ENCODE results near the gene FOXJ3. TPM values are rescaled to one million over a fixed set of nuclear protein-coding genes. Genes with fewer than 3 reads are reported as not detected.

The FOXJ3 gene
- total RNA-seq, 1 donor from 2014 or later, result 76.4 TPM

DNA sequence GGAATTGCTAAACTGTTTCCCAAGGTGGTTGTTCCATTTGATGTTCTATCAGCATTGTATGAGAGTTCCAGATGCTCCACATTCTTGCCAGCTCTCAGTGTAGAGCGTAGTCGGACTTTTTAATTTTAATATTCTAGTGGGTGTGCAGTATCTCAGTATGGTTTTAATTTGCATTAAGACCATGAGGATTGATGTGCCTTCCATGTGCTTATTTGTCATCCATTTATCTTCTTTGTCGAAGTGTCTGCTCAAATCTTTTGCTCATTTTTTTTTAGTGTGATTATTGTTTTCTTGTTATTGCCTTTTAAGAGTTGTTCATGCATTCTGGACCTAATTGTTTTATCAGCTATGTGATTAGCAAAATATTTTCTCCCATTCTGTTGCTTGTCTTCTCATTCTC is 195.6 kb downstream of the FOXJ3 start:
- ATAC-seq (no peak), DNase-seq (ENCODE audit: low spot score) (no peak)
- intact Hi-C loops (cut with DNase I), result no loop called here

GRCh38 chr1:42138586-42138985 is 196.4 kb downstream of the FOXJ3 start:
- ATAC-seq, result no peak
- intact Hi-C loops (cut with DNase I), result no loop called here
- no peak for DNase-seq (ENCODE audit: low spot score)

GRCh38 chr1:42137766-42138165 is 197.3 kb downstream of the FOXJ3 start:
- ATAC-seq, result no peak
- no peak for DNase-seq (ENCODE audit: low spot score)

DNA sequence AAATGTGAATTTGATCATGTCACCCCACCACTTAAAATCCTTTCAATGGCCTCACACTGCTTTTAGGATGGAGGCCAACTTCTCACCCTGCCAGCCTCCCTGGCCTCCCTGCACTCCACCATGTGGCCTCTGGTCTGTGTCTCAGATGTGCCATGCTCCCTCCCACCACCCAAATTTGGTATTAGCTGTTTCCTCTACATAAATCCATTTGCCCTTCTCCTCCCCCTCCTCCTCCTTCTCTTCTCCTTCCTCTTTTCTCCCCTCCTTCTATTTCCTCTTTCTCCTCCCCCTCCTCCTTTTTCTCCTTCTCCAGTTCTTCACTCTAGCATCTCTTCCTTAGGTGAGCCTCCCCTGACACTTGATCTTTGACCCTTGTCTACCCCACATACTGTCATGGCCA is 198.6 kb downstream of the FOXJ3 start:
- DNase-seq (ENCODE audit: low spot score) (no peak), ATAC-seq (no peak)
- intact Hi-C loops (cut with DNase I), result no loop called here

More at GRCh38 chr1:42137766-42138165, 197.3 kb downstream of the FOXJ3 start:
- intact Hi-C loops (cut with DNase I), result no loop called here

- ATAC-seq (no peak), DNase-seq (ENCODE audit: low spot score) (no peak)
- intact Hi-C loops (cut with DNase I), result no loop called here
Observed at GRCh38 chr1:42135426-42135825, 199.6 kb downstream of the FOXJ3 start.

DNA sequence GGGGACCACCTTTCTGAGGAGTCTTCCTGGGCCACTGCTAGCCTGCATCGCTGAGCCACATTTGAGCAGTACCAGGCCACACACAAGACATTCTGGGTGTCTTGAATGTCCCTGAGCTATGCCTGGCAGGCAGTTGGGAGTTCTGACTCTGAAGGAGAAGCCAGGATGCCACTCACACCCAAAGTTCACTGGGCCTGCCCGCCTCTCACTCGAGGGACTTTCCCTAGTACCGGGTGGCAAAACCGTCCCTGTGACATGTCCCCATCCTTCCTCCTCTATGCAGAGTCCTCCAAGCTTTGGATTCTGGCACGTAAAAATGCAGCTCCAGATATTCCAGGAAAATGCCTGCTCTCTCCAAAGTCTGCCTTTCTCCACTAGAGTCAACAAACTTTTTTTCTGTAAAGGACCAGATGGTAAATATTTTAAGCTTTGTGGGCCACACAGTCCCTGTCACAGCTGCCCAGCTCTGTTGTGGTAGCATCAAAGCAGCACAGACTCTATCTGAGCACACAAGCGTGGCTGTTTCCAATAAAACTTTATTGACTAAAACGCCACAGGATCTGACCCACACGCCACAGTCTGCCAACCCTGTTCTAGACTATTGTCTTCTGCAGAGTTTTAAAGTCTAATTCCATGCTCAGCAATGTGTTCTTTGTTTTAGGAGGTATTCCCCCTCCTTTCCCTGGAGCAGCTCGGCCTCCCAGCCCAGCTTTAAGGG is 201.1 kb downstream of the FOXJ3 start:
- no peak for ATAC-seq
- DNase-seq (ENCODE audit: low spot score), result no peak
- intact Hi-C loops (cut with DNase I), result no loop called here

DNA sequence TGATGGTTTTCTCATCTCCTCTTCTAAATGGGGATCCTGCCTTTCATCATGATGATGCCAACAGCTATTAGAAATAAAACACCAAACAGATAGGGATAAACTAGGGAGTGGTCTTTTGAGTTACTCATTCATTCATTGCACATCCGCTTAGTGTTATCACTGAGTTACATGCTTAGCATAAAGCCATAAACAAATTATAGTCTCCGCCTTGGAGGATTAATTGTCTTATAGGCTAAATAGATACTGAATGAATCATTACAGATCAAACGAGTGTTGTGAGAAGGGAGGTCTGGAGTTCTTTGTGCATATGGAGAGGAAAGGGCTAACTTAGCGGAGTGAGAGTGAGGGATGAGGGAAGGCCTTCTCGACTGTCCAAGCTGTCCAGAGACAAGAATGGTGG is 201.6 kb downstream of the FOXJ3 start:
- no peak for ATAC-seq
- DNase-seq (ENCODE audit: low spot score), result no peak
- intact Hi-C loops (cut with DNase I), result no loop called here

- intact Hi-C loops (cut with DNase I), result no loop called here
- DNase-seq (ENCODE audit: low spot score) (no peak), ATAC-seq (no peak)
Observed at GRCh38 chr1:42130061-42130660, 204.9 kb downstream of the FOXJ3 start.

DNA sequence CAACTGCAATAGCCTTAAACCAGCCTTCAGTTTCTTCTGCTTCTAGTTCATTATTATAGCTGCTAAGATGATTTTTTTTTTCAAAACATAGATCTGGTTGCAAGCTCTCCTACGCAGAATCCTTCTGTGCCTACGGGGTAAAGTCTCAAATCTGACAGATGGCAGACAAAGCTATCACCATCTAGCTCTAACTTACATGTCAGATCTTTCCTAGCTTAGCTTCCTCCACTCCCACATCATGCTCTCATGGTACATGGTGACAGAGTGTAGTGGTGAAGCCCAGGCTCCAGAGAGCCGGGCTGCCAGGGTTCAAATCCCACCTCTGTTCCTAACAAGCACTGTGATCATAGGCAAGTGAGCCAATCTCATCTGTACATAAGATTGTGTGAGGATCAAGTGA is 206.1 kb downstream of the FOXJ3 start:
- intact Hi-C loops (cut with DNase I), result no loop called here
- no peak for ATAC-seq
- DNase-seq (ENCODE audit: low spot score), result no peak

DNA sequence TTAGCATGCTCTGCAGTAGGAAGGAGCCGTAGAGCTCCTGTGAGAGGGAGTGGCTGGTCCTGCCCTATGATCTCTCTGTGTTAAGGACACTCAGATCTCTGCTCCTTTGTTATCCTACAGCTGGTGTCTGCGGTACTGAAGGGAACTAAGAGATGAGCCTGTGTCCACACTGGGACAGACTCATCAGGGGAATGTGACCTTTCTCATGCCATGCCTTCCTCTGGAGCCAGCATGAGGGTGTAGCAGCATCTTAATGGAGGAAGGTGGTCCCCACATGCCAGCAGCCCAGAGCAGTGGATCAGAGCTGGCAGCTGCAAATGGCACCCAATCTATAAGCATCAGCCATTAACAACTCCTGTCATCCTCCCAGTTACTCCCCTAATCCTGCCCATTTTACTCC is 206.5 kb downstream of the FOXJ3 start:
- ATAC-seq, result no peak
- no peak for DNase-seq (ENCODE audit: low spot score)
- intact Hi-C loops (cut with DNase I), result no loop called here

DNA sequence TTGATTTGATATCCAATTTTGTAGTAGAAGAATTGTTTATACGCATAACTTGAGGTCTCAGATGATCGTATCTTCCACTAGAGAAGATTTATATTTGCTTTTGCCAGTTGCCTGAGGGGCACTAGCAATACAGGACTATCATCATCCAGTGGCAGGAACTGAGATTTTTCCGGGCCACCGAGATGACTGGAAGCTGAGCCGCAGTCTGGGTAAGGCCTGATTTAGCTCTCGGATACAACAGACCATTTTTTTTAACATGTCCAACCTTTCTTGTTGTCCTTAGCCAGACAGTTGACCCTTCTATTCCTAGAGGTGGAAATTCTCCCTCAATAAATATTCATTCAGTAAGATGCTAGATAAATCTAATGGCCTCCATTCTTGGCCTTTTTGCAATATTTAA is 207.3 kb downstream of the FOXJ3 start:
- intact Hi-C loops (cut with DNase I), result no loop called here
- DNase-seq (ENCODE audit: low spot score) (no peak), ATAC-seq (no peak)

Other genes with a start within 250 kb of the FOXJ3 start
- not detected for gene GUCA2B, start 181.8 kb downstream of the FOXJ3 start, total RNA-seq
- gene GUCA2A, start 170.5 kb downstream of the FOXJ3 start, total RNA-seq, result not detected
- gene RIMKLA, start 45.6 kb upstream of the FOXJ3 start, total RNA-seq, result 0.49 TPM
- 1.6 TPM for gene ZMYND12, start 120.8 kb upstream of the FOXJ3 start, total RNA-seq
- 41.3 TPM for gene PPCS, start 121.3 kb upstream of the FOXJ3 start, total RNA-seq
- 10.9 TPM for gene CCDC30, start 128.1 kb upstream of the FOXJ3 start, total RNA-seq